Thyroid gland (tissue), 4 donors: ENCODE results near the gene EBF3. TPM values are rescaled to one million over a fixed set of nuclear protein-coding genes. Genes with fewer than 3 reads are reported as not detected.

Source experiments
- DNase-seq, 2 donors: peaks; one replicate each; pipeline ENCODE4 v3.0.0-alpha.2; 2019
- H3K27ac ChIP-seq, 3 donors: fragments of 200-600 bp; sonication (generic); 1 replicate in 2 of 3; 2 replicates in 1 of 3; pipeline ENCODE4 v1.5.1; 2016 to 2019; ENCODE audit warnings: mild to moderate bottlenecking in 1 of 3, moderate library complexity in 1 of 3
- H3K27me3 ChIP-seq: fragments of 200-600 bp; sonication (generic); one replicate; pipeline ENCODE4 v1.5.1; 2019
- H3K36me3 ChIP-seq, 2 donors: fragments of 200-600 bp; sonication (generic); one replicate each; pipeline ENCODE4 v1.5.1; 2016 to 2019
- H3K4me1 ChIP-seq, 2 donors: fragments of 200-600 bp; sonication (generic); one replicate each; pipeline ENCODE4 v1.5.1; 2017 to 2019
- H3K4me3 ChIP-seq, 3 donors: fragments of 200-600 bp; sonication (generic); replicated peaks in 1 of 3; 1 replicate in 2 of 3; 2 replicates in 1 of 3; pipeline ENCODE4 v1.5.1; 2016; ENCODE audit warnings: mild to moderate bottlenecking in 1 of 3
- H3K9me3 ChIP-seq: fragments of 200-600 bp; sonication (generic); one replicate; pipeline ENCODE4 v1.5.1; 2017
- CTCF ChIP-seq, 6 experiments: fragments of 200-600 bp in 3 of 6; fragments of 450-650 bp in 3 of 6; sonication (generic) in 3 of 6; IDR thresholded peaks; one replicate each; pipeline ENCODE4 v1.5.1; 2016 to 2019; ENCODE audit warnings: antibody characterized with exemption in 6 of 6, mild to moderate bottlenecking in 2 of 6, inconsistent platforms in 1 of 6, moderate library complexity in 1 of 6
- POLR2A ChIP-seq, 2 donors: fragments of 450-650 bp; IDR thresholded peaks; one replicate each; pipeline ENCODE4 v1.6.1; 2017; ENCODE audit warnings: antibody characterized with exemption in 2 of 2, mild to moderate bottlenecking in 2 of 2, moderate library complexity in 1 of 2
- WGBS, 2 donors: methylation state at CpG; one replicate each; pipeline ENCODE4 v1.1.5; 2017; 5-methylcytosine and 5-hydroxymethylcytosine counted together
- intact Hi-C: fragments of 100-400 bp; cut with DNase I; formaldehyde crosslinking; loops from one replicate; pipeline ENCODE4 v1.15.1; 2023
- total RNA-seq, 4 donors: library from RNA; depleted of rRNA; stranded (reverse); fragments of >200 nt; gene quantifications; one replicate each; pipeline ENCODE4 v1.2.3, GENCODE V29; 2016

EBF3 gene
- total RNA-seq, 4 donors from 2014 or later: 6.8 to 12.5 (median 8.8) TPM

GRCh38 chr10:129959544-129960480 lies 4.3 kb downstream of the EBF3 start:
- no peak for DNase-seq
- H3K4me1 ChIP-seq: peaks cover 0 to 23% of the 10 kb centered on the region in 2 donors
- no peaks in the 10 kb centered on the region for H3K36me3 ChIP-seq
- H3K27ac ChIP-seq: peak overlapping the region; percentile 50 to 79 (median 79)
- no peak for TF ChIP-seq POLR2A (IDR thresholded peaks at IDR 0.05)
- no peak for TF ChIP-seq CTCF (IDR thresholded peaks at IDR 0.05)
- peaks cover 41% of the 10 kb centered on the region for H3K27me3 ChIP-seq
- no peaks in the 10 kb centered on the region for H3K9me3 ChIP-seq
- intact Hi-C loops: no loop called here
- peak overlapping the region in 1 of 3 donors; percentile 29 for H3K4me3 ChIP-seq
- WGBS, 2 donors: 8 to 13% methylated on average over 37 to 44 of the region's 83 CpGs

GRCh38 chr10:129958629-129959543 lies 5.2 kb downstream of the EBF3 start:
- H3K27me3 ChIP-seq: peaks cover 37% of the 10 kb centered on the region
- H3K4me3 ChIP-seq: peak overlapping the region in 1 of 3 donors; percentile 29
- no peaks in the 10 kb centered on the region for H3K36me3 ChIP-seq
- no peak for TF ChIP-seq CTCF (IDR thresholded peaks at IDR 0.05)
- TF ChIP-seq POLR2A (IDR thresholded peaks at IDR 0.05): no peak
- H3K4me1 ChIP-seq: peaks cover 0 to 19% of the 10 kb centered on the region in 2 donors
- H3K9me3 ChIP-seq: no peaks in the 10 kb centered on the region
- 3% methylated on average over 22 to 45 of the region's 103 CpGs for WGBS, 2 donors
- H3K27ac ChIP-seq: peak overlapping the region; percentile 37 to 79 (median 79)
- intact Hi-C loops: no loop called here
- no peak for DNase-seq

GRCh38 chr10:129958148-129958628 lies 5.9 kb downstream of the EBF3 start:
- Histone ChIP-seq H3K36me3 (no peaks in the 10 kb centered on the region), H3K27ac (peak overlapping the region in 2 of 3 donors; percentile 79), H3K9me3 (no peaks in the 10 kb centered on the region), H3K4me1 (peaks cover 0 to 19% of the 10 kb centered on the region in 2 donors), H3K4me3 (peak overlapping the region in 1 of 3 donors; percentile 29), H3K27me3 (peaks cover 37% of the 10 kb centered on the region)
- no peak for TF ChIP-seq CTCF (IDR thresholded peaks at IDR 0.05)
- TF ChIP-seq POLR2A (IDR thresholded peaks at IDR 0.05): no peak
- 20 to 22% methylated on average over 16 of the region's 16 CpGs for WGBS, 2 donors
- DNase-seq: no peak
- intact Hi-C loops: no loop called here

- 15 to 17% methylated on average over 18 of the region's 18 CpGs for WGBS, 2 donors
- peaks cover 37% of the 10 kb centered on the region for H3K27me3 ChIP-seq
- no peak for DNase-seq
- no peak overlapping the region for H3K4me3 ChIP-seq
- H3K36me3 ChIP-seq: no peaks in the 10 kb centered on the region
- intact Hi-C loops: no loop called here
- no peak for TF ChIP-seq POLR2A (IDR thresholded peaks at IDR 0.05)
- TF ChIP-seq CTCF (IDR thresholded peaks at IDR 0.05): no peak
- H3K9me3 ChIP-seq: no peaks in the 10 kb centered on the region
- H3K4me1 ChIP-seq: peaks cover 0 to 13% of the 10 kb centered on the region in 2 donors
- H3K27ac ChIP-seq: peak overlapping the region in 1 of 3 donors; percentile 79
Measured at GRCh38 chr10:129956876-129957673, 7.0 kb downstream of the EBF3 start.
